K562 (cell line): Measurements from ENCODE around the gene VRK1. TPM values are rescaled to one million over a fixed set of nuclear protein-coding genes. Genes with fewer than 3 reads are reported as not detected.
A peak's percentile ranks its signal among the peaks of the same experiment; 100 is the strongest.

Experiments
- ATF3 ChIP-seq, 2 experiments: fragments of 450-650 bp in 1 of 2; sonication (generic) in 1 of 2; formaldehyde crosslinking in 1 of 2; IDR thresholded peaks in 1 of 2; conservative IDR thresholded peaks in 1 of 2; 2 replicates each; pipeline versions ENCODE4 v1.6.1 to v1.8.1; 2016 to 2023; ENCODE audit warnings: mild to moderate bottlenecking in 2 of 2, moderate library complexity in 2 of 2, inconsistent platforms in 1 of 2, missing genetic modification reagents in 1 of 2
- EHMT2 ChIP-seq: fragments of 450-650 bp; IDR thresholded peaks from 2 replicates; pipeline ENCODE4 v1.6.1; 2018; ENCODE audit warnings: antibody characterized with exemption
- ELF2 ChIP-seq: fragments of 250-450 bp; sonication (Bioruptor Pico); IDR thresholded peaks from 2 replicates; pipeline ENCODE4 v1.5.0; 2021; ENCODE audit warnings: mild to moderate bottlenecking
- GATA2 ChIP-seq: sonication (generic); formaldehyde crosslinking; IDR thresholded peaks from 2 replicates; pipeline ENCODE4 v1.4.0; 2020; ENCODE audit warnings: mild to moderate bottlenecking, missing genetic modification reagents
- HNRNPH1 ChIP-seq: fragments of 200-400 bp; formaldehyde crosslinking; optimal IDR thresholded peaks from 2 replicates; pipeline ENCODE3; 2017; ENCODE audit warnings: low read depth, mild to moderate bottlenecking, low read length, moderate library complexity
- ILF3 ChIP-seq: fragments of 450-650 bp; IDR thresholded peaks from 2 replicates; pipeline ENCODE4 v1.6.1; 2018; ENCODE audit warnings: antibody characterized with exemption, mild to moderate bottlenecking, moderate library complexity, borderline replicate concordance
- NCOA6 ChIP-seq: fragments of 450-650 bp; IDR thresholded peaks from 2 replicates; pipeline ENCODE4 v1.6.1; 2017; ENCODE audit warnings: mild to moderate bottlenecking
- NFYB ChIP-seq: IDR thresholded peaks from 2 replicates; pipeline ENCODE4 v1.6.1; 2011; ENCODE audit warnings: mild to moderate bottlenecking, moderate library complexity; ENCODE audit not compliant: insufficient read length; ENCODE audit errors: extremely low read depth
- PBX2 ChIP-seq, 2 experiments: IDR thresholded peaks in 1 of 2; conservative IDR thresholded peaks in 1 of 2; 2 replicates each; pipeline ENCODE4 v1.6.1; 2016; ENCODE audit warnings: low read depth in 2 of 2, mild to moderate bottlenecking in 1 of 2, missing compliant biosample characterization in 1 of 2, missing genetic modification characterization in 1 of 2, moderate library complexity in 1 of 2
- POLR2H ChIP-seq: IDR thresholded peaks from 2 replicates; pipeline ENCODE4 v1.6.1; 2016; ENCODE audit warnings: missing genetic modification characterization, low read depth, mild to moderate bottlenecking, control low read depth, missing compliant biosample characterization, moderate library complexity
- SIN3B ChIP-seq: fragments of 450-650 bp; IDR thresholded peaks from 2 replicates; pipeline ENCODE4 v1.6.1; 2017; ENCODE audit warnings: low read depth, mild to moderate bottlenecking, moderate library complexity
- SMARCC2 ChIP-seq: fragments of 450-650 bp; IDR thresholded peaks from 2 replicates; pipeline ENCODE4 v1.6.1; 2017; ENCODE audit warnings: antibody characterized with exemption, moderate library complexity, mild to moderate bottlenecking, low read depth
- SRF ChIP-seq, 2 experiments: fragments of 250-450, 450-650 bp in 1 of 2; sonication (Bioruptor Pico) in 1 of 2; sonication (generic) in 1 of 2; formaldehyde crosslinking; IDR thresholded peaks; 2 replicates each; pipeline versions ENCODE4 v1.5.0 to v1.5.1; 2020 to 2022; ENCODE audit warnings: mild to moderate bottlenecking in 1 of 2, missing genetic modification reagents in 1 of 2
- TCF7 ChIP-seq: sonication (generic); IDR thresholded peaks from 2 replicates; pipeline ENCODE4 v1.6.1; 2016; ENCODE audit warnings: antibody characterized with exemption, borderline replicate concordance
- TFAP4 ChIP-seq: sonication (generic); formaldehyde crosslinking; IDR thresholded peaks from 2 replicates; pipeline ENCODE4 v1.8.0; 2022; ENCODE audit warnings: missing genetic modification reagents, mild to moderate bottlenecking, moderate library complexity, borderline replicate concordance
- USF2 ChIP-seq: sonication (generic); formaldehyde crosslinking; IDR thresholded peaks from 2 replicates; pipeline ENCODE4 v1.5.0; 2020; ENCODE audit warnings: missing genetic modification reagents
- XRCC3 ChIP-seq: fragments of 450-650 bp; IDR thresholded peaks from 2 replicates; pipeline ENCODE4 v1.6.1; 2017; ENCODE audit warnings: mild to moderate bottlenecking, moderate library complexity
- ZNF589 ChIP-seq: fragments of 200-800 bp; sonication (Bioruptor generic); IDR thresholded peaks from 2 replicates; pipeline ENCODE4 v1.6.1; 2016; ENCODE audit warnings: low read depth, missing genetic modification characterization, missing compliant biosample characterization
- ZNF707 ChIP-seq: fragments of 250-450 bp; sonication (Bioruptor Pico); conservative IDR thresholded peaks from 2 replicates; pipeline ENCODE4 v1.8.0; 2022; ENCODE audit warnings: inconsistent platforms, mild to moderate bottlenecking, moderate library complexity
- ZNF77 ChIP-seq: fragments of 250-450 bp; sonication (Bioruptor Pico); IDR thresholded peaks from 2 replicates; pipeline ENCODE4 v1.5.0; 2020
- polyA plus RNA-seq, 8 experiments: library from polyadenylated mRNA; depleted of rRNA in 4 of 8; stranded (reverse) in 5 of 8; unstranded in 3 of 8; fragments of >200 nt; fragmentation: Nextera tagmentation in 2 of 8; fragmentation: Illumina TruSeq in 1 of 8; extraction: Ambion mirVana in 2 of 8; extraction: Trizol in 1 of 8; gene quantifications; 2 replicates each; pipeline versions ENCODE4 v1.2.1 to v1.2.3, GENCODE V29; 2011 to 2014; ENCODE audit warnings: inconsistent platforms in 1 of 8, missing spikeins in 1 of 8
- total RNA-seq, 7 experiments: library from RNA; depleted of rRNA in 6 of 7; stranded (reverse); fragments of >200 nt in 6 of 7; fragmentation: Illumina TruSeq in 2 of 7; extraction: Trizol in 2 of 7; gene quantifications; 2 replicates each; pipeline versions ENCODE4 v1.2.1 to v1.2.3, GENCODE V29; 2011 to 2021; ENCODE audit warnings: low replicate concordance in 1 of 7
- TF ChIP-seq, protein P1 (sequence below): IDR thresholded peaks from 2 replicates; pipeline ENCODE4 v1.6.1; 2011; ENCODE audit warnings: borderline replicate concordance, low read depth, mild to moderate bottlenecking, moderate library complexity, low read length; ENCODE audit not compliant: insufficient read depth, poor library complexity, severe bottlenecking

VRK1 gene
- total and polyA plus RNA-seq, 9 of the 15 experiments (the other 6 are each of a cell fraction or from before 2014, with no cell fraction given) = 83.6 to 177 (median 116) TPM

GRCh38 chr14:96802963-96803362, 5.8 kb downstream of the VRK1 start (continued):
- no peak for TF ChIP-seq PBX2 (CRISPR knock-in tag; IDR thresholded peaks at IDR 0.05; ENCODE audit: low read depth)
- peak; percentile 66 for TF ChIP-seq PBX2 (tag; conservative IDR thresholded peaks at IDR 0.05; ENCODE audit: low read depth)
- no peak for TF ChIP-seq USF2 (CRISPR knock-in tag)
- no peak for TF ChIP-seq ZNF77
- TF ChIP-seq EHMT2 = peak; percentile 61; the same call in 1 of the 2 replicates
- no peak for TF ChIP-seq XRCC3
- TF ChIP-seq POLR2H (tag) = no peak
- TF ChIP-seq NCOA6 = no peak
- TF ChIP-seq SMARCC2 = peak; percentile 85
- TF ChIP-seq SRF (CRISPR knock-in tag; IDR thresholded peaks at IDR 0.05) = no peak; a peak in 1 of 4 replicates
- peak; percentile 77 for TF ChIP-seq ATF3 (IDR thresholded peaks at IDR 0.05)
- 0 out of 2 replicates have a peak, but pooled peaks have one; percentile 59 for TF ChIP-seq ATF3 (CRISPR knock-in tag; conservative IDR thresholded peaks at IDR 0.05)
- TF ChIP-seq GATA2 (CRISPR knock-in tag) = peak; percentile 81
- no peak for TF ChIP-seq SIN3B
- TF ChIP-seq NFYB = no peak
- TF ChIP-seq TCF7 = no peak
- TF ChIP-seq ZNF707 (CRISPR knock-in tag) = no peak
- no peak for TF ChIP-seq ILF3
- TF ChIP-seq TFAP4 (CRISPR knock-in tag) = peak; percentile 48; the same call in 1 of the 2 replicates
- TF ChIP-seq HNRNPH1 = no peak
- TF ChIP-seq ELF2 = no peak
- TF ChIP-seq ZNF589 (CRISPR knock-in tag) = 0 out of 2 replicates have a peak, but pooled peaks have one; percentile 41
- TF ChIP-seq, protein P1, sequence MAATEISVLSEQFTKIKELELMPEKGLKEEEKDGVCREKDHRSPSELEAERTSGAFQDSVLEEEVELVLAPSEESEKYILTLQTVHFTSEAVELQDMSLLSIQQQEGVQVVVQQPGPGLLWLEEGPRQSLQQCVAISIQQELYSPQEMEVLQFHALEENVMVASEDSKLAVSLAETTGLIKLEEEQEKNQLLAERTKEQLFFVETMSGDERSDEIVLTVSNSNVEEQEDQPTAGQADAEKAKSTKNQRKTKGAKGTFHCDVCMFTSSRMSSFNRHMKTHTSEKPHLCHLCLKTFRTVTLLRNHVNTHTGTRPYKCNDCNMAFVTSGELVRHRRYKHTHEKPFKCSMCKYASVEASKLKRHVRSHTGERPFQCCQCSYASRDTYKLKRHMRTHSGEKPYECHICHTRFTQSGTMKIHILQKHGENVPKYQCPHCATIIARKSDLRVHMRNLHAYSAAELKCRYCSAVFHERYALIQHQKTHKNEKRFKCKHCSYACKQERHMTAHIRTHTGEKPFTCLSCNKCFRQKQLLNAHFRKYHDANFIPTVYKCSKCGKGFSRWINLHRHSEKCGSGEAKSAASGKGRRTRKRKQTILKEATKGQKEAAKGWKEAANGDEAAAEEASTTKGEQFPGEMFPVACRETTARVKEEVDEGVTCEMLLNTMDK = no peak
